NCI-H2107 (cell line): ENCODE results near the gene MMP23B.
"Not testable (repeated sequence)": the region's sequence is repeated elsewhere in the genome, so short reads cannot be mapped to it uniquely, and the experiment has no call there.

Experiments used
- DNase-seq: peaks from one replicate; lab custom pipeline; 2025; lab: John Stamatoyannopoulos, UW

The MMP23B gene

GRCh38 chr1:1631782-1632420 is at the start of gene MMP23B:
Gene MMP23B, plus strand, starts transcription at chr1:1632173. Its CDS starts 46 bp downstream, at chr1:1632219.
- DNase-seq = no peak

GRCh38 chr1:1582585-1583346 is 49.2 kb upstream of the MMP23B start:
- no peak for DNase-seq

GRCh38 chr1:1583347-1584010 is 48.5 kb upstream of the MMP23B start:
- no peak for DNase-seq

- DNase-seq = no peak
Observed at GRCh38 chr1:1591452-1591851, 40.5 kb upstream of the MMP23B start.

GRCh38 chr1:1593834-1594601 is 38.0 kb upstream of the MMP23B start:
- DNase-seq = no peak

GRCh38 chr1:1594602-1595260 is 37.2 kb upstream of the MMP23B start:
- DNase-seq = no peak

GRCh38 chr1:1595341-1595740 is 36.6 kb upstream of the MMP23B start:
- DNase-seq = not testable (repeated sequence)

- DNase-seq = no peak
Observed at GRCh38 chr1:1596493-1597274, 35.3 kb upstream of the MMP23B start.

- no peak for DNase-seq
Observed at GRCh38 chr1:1597275-1597930, 34.6 kb upstream of the MMP23B start.

GRCh38 chr1:1598051-1598719 is 33.8 kb upstream of the MMP23B start:
- DNase-seq = no peak

- no peak for DNase-seq
Observed at GRCh38 chr1:1598720-1599029, 33.3 kb upstream of the MMP23B start.

GRCh38 chr1:1599030-1599934 is 32.7 kb upstream of the MMP23B start:
- DNase-seq = no peak

- DNase-seq = no peak
Observed at GRCh38 chr1:1599935-1600860, 31.8 kb upstream of the MMP23B start, which contains the start of gene FNDC10. Gene FNDC10, minus strand, starts transcription at chr1:1600135. Its CDS starts 120 bp downstream, at chr1:1600015.

- no peak for DNase-seq
Observed at GRCh38 chr1:1600861-1601563, 31.0 kb upstream of the MMP23B start.

GRCh38 chr1:1601564-1602303 is 30.2 kb upstream of the MMP23B start:
- DNase-seq = no peak

GRCh38 chr1:1602304-1602967 is 29.5 kb upstream of the MMP23B start:
- DNase-seq = no peak
